ENCODE measurements around the gene RAB31.

GRCh38 chr18:9831723-9832199, 123.7 kb downstream of the RAB31 start:
- no peak for TF ChIP-seq POLR2A (IDR thresholded peaks at IDR 0.05)
- TF ChIP-seq CTCF (IDR thresholded peaks at IDR 0.05), result no peak
